ENCODE data around the gene TRPM8.

GRCh38 chr2:234025891-234026401 is 108.8 kb downstream of the TRPM8 start:
- no peak for TF ChIP-seq CTCF (IDR thresholded peaks at IDR 0.05; ENCODE audit: insufficient read depth, low read length)
- no peak for TF ChIP-seq REST (IDR thresholded peaks at IDR 0.05; ENCODE audit: insufficient replicate concordance, low read depth)

Measured in HL-60 (cell line).